Endodermal cell (in vitro differentiated cells): ENCODE measurements around the gene CASP8. TPM values are rescaled to one million over a fixed set of nuclear protein-coding genes. Genes with fewer than 3 reads are reported as not detected.

Experiments used
- DNase-seq: peaks from one replicate; pipeline ENCODE4 v3.0.0-alpha.2; 2017
- H3K27ac ChIP-seq: 2 replicates; pipeline ENCODE4 v1.5.1; 2013; ENCODE audit warnings: mild to moderate bottlenecking, low read depth, low read length, moderate library complexity
- H3K27me3 ChIP-seq: 2 replicates; pipeline ENCODE4 v1.6.1; 2013; ENCODE audit warnings: mild to moderate bottlenecking, low read length, moderate library complexity; ENCODE audit not compliant: insufficient read depth, control insufficient read depth, poor library complexity, severe bottlenecking
- H3K36me3 ChIP-seq: 2 replicates; pipeline ENCODE4 v1.7.0; 2013; ENCODE audit warnings: mild to moderate bottlenecking, low read length, moderate library complexity; ENCODE audit not compliant: control insufficient read depth, insufficient read depth
- H3K4me1 ChIP-seq: one replicate; pipeline ENCODE4 v1.7.0; 2013; ENCODE audit warnings: low read length; ENCODE audit not compliant: control insufficient read depth, insufficient read depth
- H3K4me3 ChIP-seq: 2 replicates; pipeline ENCODE4 v1.5.1; 2013; ENCODE audit warnings: mild to moderate bottlenecking, low read length, moderate library complexity
- H3K9ac ChIP-seq: 2 replicates; pipeline ENCODE4 v1.6.1; 2013; ENCODE audit warnings: mild to moderate bottlenecking, low read length, moderate library complexity; ENCODE audit not compliant: poor library complexity, severe bottlenecking; ENCODE audit errors: extremely low read depth
- H3K9me3 ChIP-seq: 2 replicates; pipeline ENCODE4 v1.6.1; 2013; ENCODE audit warnings: mild to moderate bottlenecking, low read length, moderate library complexity; ENCODE audit not compliant: control insufficient read depth
- H3K27ac Mint-ChIP-seq: 2 replicates; pipeline ENCODE4 v1.8.0; 2020; ENCODE audit warnings: mixed read lengths
- H3K27me3 Mint-ChIP-seq: 2 replicates; pipeline ENCODE4 v1.8.0; 2021; ENCODE audit warnings: mild to moderate bottlenecking, mixed read lengths; ENCODE audit not compliant: insufficient read depth
- H3K36me3 Mint-ChIP-seq: 2 replicates; pipeline ENCODE4 v1.8.0; 2020; ENCODE audit warnings: low read depth, mixed read lengths
- H3K4me1 Mint-ChIP-seq: 2 replicates; pipeline ENCODE4 v1.8.0; 2020; ENCODE audit warnings: mixed read lengths
- H3K4me3 Mint-ChIP-seq: 2 replicates; pipeline ENCODE4 v1.8.0; 2020; ENCODE audit warnings: mild to moderate bottlenecking, moderate library complexity, mixed read lengths
- H3K9me3 Mint-ChIP-seq: 2 replicates; pipeline ENCODE4 v1.8.0; 2020; ENCODE audit warnings: mild to moderate bottlenecking, mixed read lengths
- WGBS, 2 experiments: methylation state at CpG; one replicate each; pipeline versions ENCODE4 v1.1.5 to v1.1.7; 2013; ENCODE audit warnings: missing lambda C conversion rate in 2 of 2, mixed read lengths in 1 of 2; ENCODE audit not compliant: insufficient coverage in 1 of 2, insufficient read length in 1 of 2; 5-methylcytosine and 5-hydroxymethylcytosine counted together
- long read RNA-seq, 4 experiments: library from polyadenylated mRNA in 2 of 4; library from RNA in 1 of 4; library from capped mRNA in 1 of 4; stranded (forward) in 3 of 4; unstranded in 1 of 4; transcript quantifications; one replicate each; pipeline ENCODE4 v2.0.0, GENCODE V29; 2020 to 2021; ENCODE audit warnings: inconsistent platforms in 1 of 4
- polyA plus RNA-seq, 2 experiments: library from polyadenylated mRNA; stranded (reverse); fragments of 50-300 nt; gene quantifications; one replicate each; pipeline ENCODE4 v1.2.3, GENCODE V29; 2013
- total RNA-seq, 2 donors: library from RNA; stranded (reverse); fragmentation: NEBNext Ultra II Directional in 1 of 2; extraction: Animal tissue kit (Norgen Biotek cat#: 25700) in 1 of 2; gene quantifications; 2 replicates in 1 of 2; 3 replicates in 1 of 2; pipeline ENCODE4 v1.2.1, GENCODE V29; 2021
- TF ChIP-seq, protein P1 (sequence below): fragments of 200-600 bp; sonication (generic); conservative IDR thresholded peaks from 2 replicates; pipeline ENCODE4 v1.5.0; 2021; ENCODE audit warnings: antibody characterized with exemption, mild to moderate bottlenecking

CASP8 gene
- total RNA-seq, result 1 to 10 TPM; 5.4 to 9.0 TPM
- polyA plus RNA-seq (2013, experiment 1 of 2), result 1.4 TPM
- 0.75 TPM for polyA plus RNA-seq (2013, experiment 2 of 2)
- long read RNA-seq, experiment 1, partial matches to known transcripts, result 0 of 2 reads
- long read RNA-seq, experiment 1, other reads (novel, unspliced or antisense), result 2 of 2 reads
- long read RNA-seq, experiment 2, partial matches to known transcripts, result 1 of 7 reads
- long read RNA-seq, experiment 2, other reads (novel, unspliced or antisense), result 6 of 7 reads
- long read RNA-seq, experiment 3, partial matches to known transcripts, result 1 of 8 reads
- long read RNA-seq, experiment 3, other reads (novel, unspliced or antisense), result 6 of 8 reads
- long read RNA-seq, experiment 4, result 0 reads

DNA sequence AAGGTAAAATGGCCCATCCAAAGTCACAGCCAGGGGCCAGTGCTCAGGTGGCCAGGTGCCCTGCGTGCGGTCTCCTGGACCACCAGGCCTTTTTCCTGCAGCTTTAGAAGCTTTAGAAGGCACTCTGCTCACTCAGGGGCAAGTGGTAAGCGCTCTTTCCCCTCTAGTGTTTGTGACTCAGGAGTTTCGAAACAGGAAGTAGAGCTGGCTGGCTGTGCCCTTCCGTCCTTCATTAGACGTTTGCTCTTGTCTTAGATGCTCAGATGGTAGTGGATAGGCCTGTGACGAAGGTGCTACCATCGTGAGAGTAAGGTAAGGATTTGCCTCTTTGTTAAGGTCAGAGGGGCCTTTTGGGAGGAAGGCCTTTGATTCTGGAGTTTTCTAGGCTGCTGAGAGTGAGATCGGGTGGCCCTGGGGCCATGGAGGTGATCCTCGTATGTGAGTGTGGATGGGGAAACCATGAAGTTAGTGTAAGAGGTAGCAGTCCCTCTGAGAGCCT is at the start of gene CASP8:
Gene CASP8 (plus strand): TSS at position 235 of the 499 bp plus-strand sequence. CDS start 5,951 bp downstream, outside the sequence.
- Mint-ChIP-seq H3K4me3 (no peak within 1 kb of the TSS), H3K4me1 (peaks cover 17% of the 10 kb centered on the region), H3K27me3 (no peaks in the 10 kb centered on the region), H3K36me3 (no peaks in the 10 kb centered on the region), H3K9me3 (no peaks in the 10 kb centered on the region), H3K27ac (peak within 1 kb of the TSS; percentile 40)
- Histone ChIP-seq H3K27ac (no peak within 1 kb of the TSS), H3K4me1 (no peaks in the 10 kb centered on the region), H3K9me3 (no peaks in the 10 kb centered on the region), H3K36me3 (no peaks in the 10 kb centered on the region), H3K27me3 (no peaks in the 10 kb centered on the region), H3K9ac (no peak within 1 kb of the TSS), H3K4me3 (no peak within 1 kb of the TSS)
- 94 to 95% methylated on average over 6 to 10 of the region's 10 CpGs for WGBS, 2 experiments
- peak; percentile 30 for DNase-seq
- TF ChIP-seq, protein P1, sequence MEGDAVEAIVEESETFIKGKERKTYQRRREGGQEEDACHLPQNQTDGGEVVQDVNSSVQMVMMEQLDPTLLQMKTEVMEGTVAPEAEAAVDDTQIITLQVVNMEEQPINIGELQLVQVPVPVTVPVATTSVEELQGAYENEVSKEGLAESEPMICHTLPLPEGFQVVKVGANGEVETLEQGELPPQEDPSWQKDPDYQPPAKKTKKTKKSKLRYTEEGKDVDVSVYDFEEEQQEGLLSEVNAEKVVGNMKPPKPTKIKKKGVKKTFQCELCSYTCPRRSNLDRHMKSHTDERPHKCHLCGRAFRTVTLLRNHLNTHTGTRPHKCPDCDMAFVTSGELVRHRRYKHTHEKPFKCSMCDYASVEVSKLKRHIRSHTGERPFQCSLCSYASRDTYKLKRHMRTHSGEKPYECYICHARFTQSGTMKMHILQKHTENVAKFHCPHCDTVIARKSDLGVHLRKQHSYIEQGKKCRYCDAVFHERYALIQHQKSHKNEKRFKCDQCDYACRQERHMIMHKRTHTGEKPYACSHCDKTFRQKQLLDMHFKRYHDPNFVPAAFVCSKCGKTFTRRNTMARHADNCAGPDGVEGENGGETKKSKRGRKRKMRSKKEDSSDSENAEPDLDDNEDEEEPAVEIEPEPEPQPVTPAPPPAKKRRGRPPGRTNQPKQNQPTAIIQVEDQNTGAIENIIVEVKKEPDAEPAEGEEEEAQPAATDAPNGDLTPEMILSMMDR, result no peak

DNA sequence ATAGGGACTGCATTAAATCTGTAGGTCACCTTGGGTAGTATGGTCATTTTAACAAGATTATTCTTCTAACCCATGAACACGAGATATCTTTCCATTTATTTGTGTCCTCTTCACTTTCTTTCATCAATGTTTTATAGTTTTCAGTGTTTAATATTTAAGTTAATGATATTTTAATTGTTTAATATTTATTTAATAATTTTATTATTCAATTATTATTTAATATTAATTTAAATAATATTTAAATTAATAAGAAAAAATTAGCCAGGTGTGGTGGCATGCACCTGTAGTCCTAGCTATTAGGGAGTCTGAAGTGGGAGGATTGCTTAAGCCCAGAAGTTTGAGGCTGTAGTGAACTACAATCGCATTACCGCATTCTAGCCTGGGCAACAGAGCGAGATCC is 44.4 kb upstream of the CASP8 start:
- H3K27me3 Mint-ChIP-seq, result no peaks in the 10 kb centered on the region
- peaks cover 17% of the 10 kb centered on the region for H3K4me1 Mint-ChIP-seq
- no peaks in the 10 kb centered on the region for H3K9me3 ChIP-seq
- no peaks in the 10 kb centered on the region for H3K4me1 ChIP-seq
- WGBS, 2 experiments, result 98 to 100% methylated on average over 3 to 4 of the region's 4 CpGs
- H3K4me3 Mint-ChIP-seq, result no peak overlapping the region
- TF ChIP-seq, protein P1, result no peak
- no peaks in the 10 kb centered on the region for H3K36me3 ChIP-seq
- no peak overlapping the region for H3K27ac ChIP-seq
- no peak overlapping the region for H3K27ac Mint-ChIP-seq
- no peak for DNase-seq
- H3K4me3 ChIP-seq, result no peak overlapping the region
- H3K27me3 ChIP-seq, result no peaks in the 10 kb centered on the region
- H3K36me3 Mint-ChIP-seq, result peaks cover 9% of the 10 kb centered on the region
- H3K9ac ChIP-seq, result no peak overlapping the region
- peaks cover 5% of the 10 kb centered on the region for H3K9me3 Mint-ChIP-seq

DNA sequence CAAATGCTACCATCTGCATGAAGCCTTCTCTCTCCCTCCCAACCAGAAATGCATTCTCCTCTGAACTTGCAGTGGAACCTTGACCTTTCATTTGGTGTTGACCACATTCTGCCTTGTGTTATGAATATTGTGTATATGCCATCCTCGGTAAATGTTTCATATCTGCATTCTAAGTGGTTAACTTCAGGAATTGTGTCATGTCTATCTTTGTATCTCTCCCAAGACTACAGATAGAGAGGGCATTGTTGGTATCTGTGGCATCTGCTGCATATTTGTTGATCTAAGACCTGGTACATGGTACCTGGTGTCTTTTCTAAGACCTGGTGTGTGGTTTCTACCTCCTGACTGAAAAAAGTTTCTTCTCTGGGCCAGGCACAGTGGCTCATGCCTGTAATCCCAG is 43.4 kb upstream of the CASP8 start:
- Mint-ChIP-seq H3K36me3 (peaks cover 9% of the 10 kb centered on the region), H3K27me3 (no peaks in the 10 kb centered on the region), H3K9me3 (peaks cover 12% of the 10 kb centered on the region), H3K4me1 (peaks cover 22% of the 10 kb centered on the region), H3K27ac (no peak overlapping the region), H3K4me3 (no peak overlapping the region)
- Histone ChIP-seq H3K27ac (no peak overlapping the region), H3K9ac (no peak overlapping the region), H3K9me3 (no peaks in the 10 kb centered on the region), H3K27me3 (no peaks in the 10 kb centered on the region), H3K4me3 (no peak overlapping the region), H3K4me1 (no peaks in the 10 kb centered on the region), H3K36me3 (no peaks in the 10 kb centered on the region)
- TF ChIP-seq, protein P1, result no peak
- no peak for DNase-seq
- WGBS, 2 experiments, result 96 to 100% methylated on average over 1 of the region's 1 CpG
